RWPE1 (cell line): Measurements from ENCODE around the gene CRTAC1.

Source experiments
- CTCF ChIA-PET: fragments of 350-600 bp; sonication (Branson Sonifier 250); formaldehyde crosslinking; extraction: SDS; loops from one replicate; lab custom pipeline; 2021; lab: Yijun Ruan, JAX
- POLR2A ChIA-PET: fragments of 400-600 bp; formaldehyde crosslinking; extraction: SDS; loops from one replicate; lab custom pipeline; 2020; ENCODE audit warnings: antibody characterized with exemption; ENCODE audit not compliant: low non-redundant PET; lab: Yijun Ruan, JAX
- DNase-seq: peaks from one replicate; pipeline ENCODE4 v3.0.0; 2012; ENCODE audit warnings: low spot score
- H3K27ac ChIP-seq: fragments of 450-650 bp; 2 replicates; pipeline ENCODE4 v1.5.1; 2017
- TF ChIP-seq, protein P1 (sequence below): fragments of 450-650 bp; conservative IDR thresholded peaks from 2 replicates; pipeline ENCODE4 v1.5.1; 2017; ENCODE audit warnings: low read depth, mild to moderate bottlenecking

Gene CRTAC1

GRCh38 chr10:97820096-97820704, 210.2 kb downstream of the CRTAC1 start:
- CTCF ChIA-PET, result interaction anchor here (0.6 kb wide), 1 partner anchor 94 kb away, joined by 3 read pairs; no protein-coding TSS in a partner anchor
- no peak for DNase-seq
- TF ChIP-seq, protein P1, sequence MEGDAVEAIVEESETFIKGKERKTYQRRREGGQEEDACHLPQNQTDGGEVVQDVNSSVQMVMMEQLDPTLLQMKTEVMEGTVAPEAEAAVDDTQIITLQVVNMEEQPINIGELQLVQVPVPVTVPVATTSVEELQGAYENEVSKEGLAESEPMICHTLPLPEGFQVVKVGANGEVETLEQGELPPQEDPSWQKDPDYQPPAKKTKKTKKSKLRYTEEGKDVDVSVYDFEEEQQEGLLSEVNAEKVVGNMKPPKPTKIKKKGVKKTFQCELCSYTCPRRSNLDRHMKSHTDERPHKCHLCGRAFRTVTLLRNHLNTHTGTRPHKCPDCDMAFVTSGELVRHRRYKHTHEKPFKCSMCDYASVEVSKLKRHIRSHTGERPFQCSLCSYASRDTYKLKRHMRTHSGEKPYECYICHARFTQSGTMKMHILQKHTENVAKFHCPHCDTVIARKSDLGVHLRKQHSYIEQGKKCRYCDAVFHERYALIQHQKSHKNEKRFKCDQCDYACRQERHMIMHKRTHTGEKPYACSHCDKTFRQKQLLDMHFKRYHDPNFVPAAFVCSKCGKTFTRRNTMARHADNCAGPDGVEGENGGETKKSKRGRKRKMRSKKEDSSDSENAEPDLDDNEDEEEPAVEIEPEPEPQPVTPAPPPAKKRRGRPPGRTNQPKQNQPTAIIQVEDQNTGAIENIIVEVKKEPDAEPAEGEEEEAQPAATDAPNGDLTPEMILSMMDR, result no peak

DNA sequence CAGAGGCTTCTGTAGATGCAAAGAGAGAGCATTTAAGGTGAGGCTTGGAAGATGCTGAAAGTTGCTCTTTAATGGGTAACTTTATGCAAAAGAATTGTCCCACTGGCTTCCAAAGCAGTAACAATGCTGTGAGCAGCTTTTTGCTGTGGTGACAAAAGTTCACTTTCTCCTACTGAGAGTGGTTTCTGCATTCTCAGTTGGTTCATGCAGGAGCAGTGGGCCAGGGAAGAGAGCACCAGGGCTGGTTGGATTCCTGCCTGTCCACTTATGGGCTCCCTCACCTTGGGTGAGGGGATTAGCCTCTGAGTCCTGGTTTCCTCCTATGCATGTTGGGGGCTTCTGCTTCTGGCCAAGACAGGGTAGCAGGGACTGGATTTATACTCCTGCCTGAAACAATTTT, 211.8 kb downstream of the CRTAC1 start:
- POLR2A ChIA-PET, result no interaction called here
- no peak for DNase-seq
- TF ChIP-seq, protein P1, result no peak
- CTCF ChIA-PET, result interaction anchor here (0.6 kb wide), 1 partner anchor 1274 kb away, joined by 4 read pairs; no protein-coding TSS in a partner anchor
- no peak overlapping the region for H3K27ac ChIP-seq

More at GRCh38 chr10:97820096-97820704, 210.2 kb downstream of the CRTAC1 start:
- no peak overlapping the region for H3K27ac ChIP-seq
- POLR2A ChIA-PET, result no interaction called here

GRCh38 chr10:97816609-97817008, 213.8 kb downstream of the CRTAC1 start:
- ChIA-PET POLR2A (no interaction called here), CTCF (no interaction called here)
- DNase-seq, result no peak
- TF ChIP-seq, protein P1, result no peak
- H3K27ac ChIP-seq, result no peak overlapping the region
